HG03066 (cell line): Measurements from ENCODE around the gene ZCCHC2.

Experiments used
- ATAC-seq: cut with Tn5 transposase; IDR thresholded peaks from one replicate; pipeline ENCODE4 v1.9.1; 2021; ENCODE audit warnings: low read depth; ENCODE audit not compliant: unreplicated experiment

Gene ZCCHC2

GRCh38 chr18:62605685-62606084 is 82.9 kb downstream of the ZCCHC2 start:
- ATAC-seq, result no peak

DNA sequence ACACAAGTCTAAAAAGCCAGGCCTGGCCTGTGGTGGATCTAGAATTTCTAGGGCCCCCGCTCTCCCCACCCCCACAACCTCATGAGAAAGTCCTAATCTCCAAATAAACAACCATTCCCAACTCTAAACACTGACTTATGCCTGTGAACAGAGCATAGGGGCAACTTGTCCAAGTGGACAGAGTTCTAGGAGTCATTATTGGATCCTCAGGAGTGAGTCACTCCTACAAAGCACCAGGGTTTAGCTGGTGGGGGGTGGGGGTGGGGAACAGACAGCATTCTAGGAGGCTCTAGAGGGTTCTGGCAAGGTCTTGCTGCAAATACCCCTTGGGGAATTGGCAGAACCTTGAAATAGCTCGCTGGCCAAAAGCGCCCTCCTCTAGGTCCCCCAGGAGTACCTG is 83.3 kb downstream of the ZCCHC2 start:
- no peak for ATAC-seq

GRCh38 chr18:62607302-62607701 is 84.5 kb downstream of the ZCCHC2 start:
- no peak for ATAC-seq

- ATAC-seq, result no peak
Measured at GRCh38 chr18:62607708-62608428, 85.0 kb downstream of the ZCCHC2 start.

GRCh38 chr18:62609764-62610163 is 86.9 kb downstream of the ZCCHC2 start:
- ATAC-seq, result no peak

DNA sequence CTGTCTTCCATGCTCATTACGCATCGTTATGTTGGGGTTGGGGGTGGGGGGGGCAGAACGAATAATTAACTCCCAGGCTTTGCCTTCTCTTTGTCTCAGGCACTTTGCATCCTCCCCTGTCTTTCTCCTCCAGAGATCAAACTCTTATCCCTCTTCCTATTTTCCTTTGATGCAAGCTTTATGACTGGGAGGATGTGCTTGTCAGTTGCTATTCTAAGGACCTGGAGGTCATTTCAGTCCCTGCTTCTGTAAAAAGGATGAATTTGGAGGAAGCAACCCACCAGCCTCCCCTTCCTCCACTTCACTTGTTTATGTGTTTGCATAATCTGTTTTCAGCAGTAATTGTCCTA is 87.5 kb downstream of the ZCCHC2 start:
- no peak for ATAC-seq

GRCh38 chr18:62610701-62611411 is 88.0 kb downstream of the ZCCHC2 start:
- no peak for ATAC-seq

DNA sequence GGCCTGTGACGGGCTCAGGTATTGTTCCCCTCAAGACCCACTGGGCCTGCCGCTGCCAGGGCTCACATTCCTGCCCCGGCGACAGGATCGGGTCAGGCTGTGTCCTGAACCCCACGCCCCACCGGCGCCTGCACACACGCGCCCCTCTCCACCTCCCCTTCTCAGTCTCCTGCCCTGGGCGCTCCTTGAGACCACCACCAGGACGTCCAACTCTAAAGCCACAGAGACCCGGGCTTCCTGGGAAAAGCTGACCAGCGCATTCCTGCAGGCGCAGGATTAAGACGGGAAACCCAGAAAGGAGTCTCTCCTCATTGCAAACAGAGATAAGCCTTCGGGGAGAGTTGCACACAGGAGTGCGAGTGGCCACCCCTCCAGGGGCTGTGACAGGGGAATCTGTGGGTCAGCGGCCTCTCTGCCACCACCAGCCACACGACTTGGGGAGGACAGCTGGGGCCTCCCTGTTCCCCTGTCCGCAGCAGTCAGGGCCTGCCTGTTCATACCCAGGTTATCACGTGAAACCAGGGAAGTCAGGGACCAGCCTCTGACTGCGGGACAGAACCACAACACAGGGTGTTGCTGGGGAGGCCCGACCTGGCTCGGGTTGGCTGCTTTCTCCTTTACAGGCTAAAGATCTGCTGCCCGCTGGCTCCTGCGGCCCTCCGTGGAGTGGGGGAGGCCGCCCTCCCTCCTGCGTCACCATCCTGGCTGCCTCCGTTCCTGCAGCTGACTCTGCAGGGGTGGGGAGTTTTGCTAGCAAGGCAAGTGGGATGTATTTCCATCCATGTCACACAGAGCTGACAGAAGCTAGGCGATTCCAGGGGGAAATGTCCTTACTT is 88.8 kb downstream of the ZCCHC2 start:
- ATAC-seq, result no peak

- no peak for ATAC-seq
Measured at GRCh38 chr18:62612289-62612645, 89.4 kb downstream of the ZCCHC2 start.

GRCh38 chr18:62612776-62613175 is 90.0 kb downstream of the ZCCHC2 start:
- no peak for ATAC-seq

- no peak for ATAC-seq
Measured at GRCh38 chr18:62614494-62614893, 91.7 kb downstream of the ZCCHC2 start.

GRCh38 chr18:62616331-62616805 is 93.5 kb downstream of the ZCCHC2 start:
- ATAC-seq, result no peak

GRCh38 chr18:62617793-62618591 is 95.2 kb downstream of the ZCCHC2 start:
- no peak for ATAC-seq

GRCh38 chr18:62618735-62619134 is 95.9 kb downstream of the ZCCHC2 start:
- ATAC-seq, result no peak

- ATAC-seq, result no peak
Measured at GRCh38 chr18:62621546-62621945, 98.7 kb downstream of the ZCCHC2 start.

GRCh38 chr18:62625019-62625418 is 102.2 kb downstream of the ZCCHC2 start:
- ATAC-seq, result no peak
